Mesenchymal stem cell (in vitro differentiated cells and primary cell): Measurements from ENCODE around the gene TROAP.
"Not testable (repeated sequence)": the region's sequence is repeated elsewhere in the genome, so short reads cannot be mapped to it uniquely, and the experiment has no call there.

Experiments used
- DNase-seq: peaks from one replicate; pipeline ENCODE4 v3.0.0-alpha.2; 2013
- H2AFZ ChIP-seq: one replicate; pipeline ENCODE4 v1.6.1; 2013; ENCODE audit warnings: low read depth, mild to moderate bottlenecking, control low read depth, inconsistent platforms, low read length, moderate library complexity
- H2AK5ac ChIP-seq: 2 replicates; pipeline ENCODE4 v1.6.1; 2013; ENCODE audit warnings: low read length, moderate library complexity, mild to moderate bottlenecking, inconsistent platforms; ENCODE audit not compliant: severe bottlenecking
- H2BK120ac ChIP-seq: one replicate; pipeline ENCODE4 v1.6.1; 2013; ENCODE audit warnings: low read depth, mild to moderate bottlenecking, inconsistent platforms, low read length, moderate library complexity
- H2BK12ac ChIP-seq, 2 experiments: one replicate each; pipeline ENCODE4 v1.6.1; 2013; ENCODE audit warnings: inconsistent platforms in 2 of 2, low read length in 2 of 2, mild to moderate bottlenecking in 2 of 2, moderate library complexity in 2 of 2, control low read depth in 1 of 2
- H2BK15ac ChIP-seq: one replicate; pipeline ENCODE4 v1.6.1; 2013; ENCODE audit warnings: mild to moderate bottlenecking, low read depth, inconsistent platforms; ENCODE audit not compliant: poor library complexity, severe bottlenecking
- H2BK5ac ChIP-seq: 2 replicates; pipeline ENCODE4 v1.6.1; 2013; ENCODE audit warnings: low read depth, mild to moderate bottlenecking, low read length, control low read depth, inconsistent platforms; ENCODE audit not compliant: poor library complexity, severe bottlenecking
- H3K14ac ChIP-seq, 2 experiments: one replicate each; pipeline ENCODE4 v1.6.1; 2013; ENCODE audit warnings: inconsistent platforms in 2 of 2, low read length in 2 of 2, control low read depth in 1 of 2, mild to moderate bottlenecking in 1 of 2, moderate library complexity in 1 of 2
- H3K18ac ChIP-seq, 2 experiments: one replicate each; pipeline ENCODE4 v1.6.1; 2013; ENCODE audit warnings: inconsistent platforms in 2 of 2, low read length in 2 of 2, control low read depth in 1 of 2, low read depth in 1 of 2, mild to moderate bottlenecking in 1 of 2
- H3K23ac ChIP-seq, 2 experiments: one replicate each; pipeline ENCODE4 v1.6.1; 2013; ENCODE audit warnings: inconsistent platforms in 2 of 2, low read length in 2 of 2, mild to moderate bottlenecking in 2 of 2, moderate library complexity in 2 of 2, control low read depth in 1 of 2
- H3K27ac ChIP-seq: 2 replicates; pipeline ENCODE4 v1.5.1; 2013; ENCODE audit warnings: mild to moderate bottlenecking, moderate library complexity, low read length, control low read depth, inconsistent platforms; ENCODE audit not compliant: poor library complexity, severe bottlenecking
- H3K27me3 ChIP-seq, 2 experiments: 2 replicates each; pipeline versions ENCODE4 v1.6.1 to v1.7.0; 2013; ENCODE audit warnings: low read length in 2 of 2, mild to moderate bottlenecking in 2 of 2, moderate library complexity in 2 of 2, control low read depth in 1 of 2, inconsistent platforms in 1 of 2; ENCODE audit not compliant: control insufficient read depth in 1 of 2, insufficient read depth in 1 of 2
- H3K36me3 ChIP-seq, 2 experiments: 2 replicates each; pipeline versions ENCODE4 v1.6.1 to v1.7.0; 2013; ENCODE audit warnings: low read length in 2 of 2, control low read depth in 1 of 2, inconsistent platforms in 1 of 2, low read depth in 1 of 2, mild to moderate bottlenecking in 1 of 2; ENCODE audit not compliant: insufficient read depth in 2 of 2, control insufficient read depth in 1 of 2
- H3K4ac ChIP-seq, 2 experiments: one replicate each; pipeline ENCODE4 v1.6.1; 2013; ENCODE audit warnings: inconsistent platforms in 2 of 2, low read length in 2 of 2, mild to moderate bottlenecking in 2 of 2, moderate library complexity in 2 of 2, control low read depth in 1 of 2, low read depth in 1 of 2
- H3K4me1 ChIP-seq: 2 replicates; pipeline ENCODE4 v1.6.1; 2013; ENCODE audit warnings: low read depth, low read length, control low read depth; ENCODE audit not compliant: control insufficient read depth, insufficient read depth
- H3K4me2 ChIP-seq: 2 replicates; pipeline ENCODE4 v1.6.1; 2013; ENCODE audit warnings: low read length, mild to moderate bottlenecking, inconsistent platforms; ENCODE audit not compliant: poor library complexity, severe bottlenecking
- H3K4me3 ChIP-seq, 2 experiments: 2 replicates each; pipeline versions ENCODE4 v1.5.1 to v1.7.0; 2013; ENCODE audit warnings: low read length in 2 of 2, mild to moderate bottlenecking in 2 of 2, control low read depth in 1 of 2, low read depth in 1 of 2; ENCODE audit not compliant: insufficient read depth in 1 of 2
- H3K79me1 ChIP-seq: replicated peaks from 2 replicates; pipeline ENCODE4 v1.6.1; 2013; ENCODE audit warnings: mild to moderate bottlenecking, control low read depth, low read length, inconsistent platforms; ENCODE audit not compliant: poor library complexity, severe bottlenecking
- H3K9ac ChIP-seq: 2 replicates; pipeline ENCODE4 v1.7.0; 2013; ENCODE audit warnings: mild to moderate bottlenecking, low read length, moderate library complexity
- H3K9me3 ChIP-seq: 2 replicates; pipeline ENCODE4 v1.7.0; 2013; ENCODE audit warnings: mild to moderate bottlenecking, low read length; ENCODE audit not compliant: control insufficient read depth
- H4K8ac ChIP-seq: one replicate; pipeline ENCODE4 v1.6.1; 2013; ENCODE audit warnings: inconsistent platforms, mild to moderate bottlenecking, low read length, moderate library complexity
- H4K91ac ChIP-seq: one replicate; pipeline ENCODE4 v1.6.1; 2013; ENCODE audit warnings: mild to moderate bottlenecking, low read length, inconsistent platforms
- WGBS: methylation state at CpG from one replicate; pipeline ENCODE4 v1.1.7; 2013; ENCODE audit warnings: mixed read lengths; 5-methylcytosine and 5-hydroxymethylcytosine counted together

The TROAP gene

GRCh38 chr12:49282302-49282701, 40.8 kb upstream of the TROAP start:
- DNase-seq, result no peak
- H4K91ac ChIP-seq, result no peak overlapping the region
- H2AK5ac ChIP-seq, result no peak overlapping the region

DNA sequence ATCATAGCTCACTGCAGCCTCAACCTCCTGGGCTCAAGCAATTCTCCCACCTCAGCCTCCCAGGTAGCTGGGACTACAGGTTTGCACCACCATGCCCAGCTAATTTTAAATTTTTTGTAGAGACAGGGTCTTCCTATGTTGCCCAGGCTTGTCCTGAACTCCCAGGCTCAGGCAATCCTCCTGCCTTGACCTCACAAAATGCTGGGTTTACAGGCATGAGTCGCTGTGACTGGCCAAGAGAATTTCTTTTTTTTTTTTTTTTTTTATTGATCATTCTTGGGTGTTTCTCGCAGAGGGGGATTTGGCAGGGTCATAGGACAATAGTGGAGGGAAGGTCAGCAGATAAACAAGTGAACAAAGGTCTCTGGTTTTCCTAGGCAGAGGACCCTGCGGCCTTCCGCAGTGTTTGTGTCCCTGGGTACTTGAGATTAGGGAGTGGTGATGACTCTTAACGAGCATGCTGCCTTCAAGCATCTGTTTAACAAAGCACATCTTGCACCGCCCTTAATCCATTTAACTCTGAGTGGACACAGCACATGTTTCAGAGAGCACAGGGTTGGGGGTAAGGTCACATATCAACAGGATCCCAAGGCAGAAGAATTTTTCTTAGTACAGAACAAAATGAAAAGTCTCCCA, 40.2 kb upstream of the TROAP start:
- not testable (repeated sequence) for H3K23ac ChIP-seq, H3K36me3 ChIP-seq, H3K18ac ChIP-seq, H2AK5ac ChIP-seq, DNase-seq, H2BK12ac ChIP-seq, H4K8ac ChIP-seq, H3K4me3 ChIP-seq, H3K14ac ChIP-seq, H3K4ac ChIP-seq, H2BK5ac ChIP-seq, H4K91ac ChIP-seq, H3K9me3 ChIP-seq, H3K4me1 ChIP-seq, H2AFZ ChIP-seq, H2BK120ac ChIP-seq, H3K27ac ChIP-seq, H3K4me2 ChIP-seq, H2BK15ac ChIP-seq, H3K79me1 ChIP-seq
- H3K9ac ChIP-seq, result peak overlapping the region; percentile 22
- no CpG with 5 or more reads among the region's 6 CpGs for WGBS
- H3K27me3 ChIP-seq, result peaks cover 15 to 22% of the 10 kb centered on the region in 2 experiments

More at GRCh38 chr12:49282302-49282701, 40.8 kb upstream of the TROAP start:
- Histone ChIP-seq H3K9ac (peak overlapping the region; percentile 22), H3K27me3 (peaks cover 10 to 21% of the 10 kb centered on the region in 2 experiments), H3K4me1 (peaks cover 6% of the 10 kb centered on the region), H3K36me3 (no peaks in the 10 kb centered on the region), H3K79me1 (no peaks in the 10 kb centered on the region), H3K18ac (no peak overlapping the region), H4K8ac (no peak overlapping the region), H2BK15ac (no peak overlapping the region), H3K9me3 (no peaks in the 10 kb centered on the region), H3K4ac (no peak overlapping the region), H3K14ac (peak overlapping the region in 1 of 2 experiments; percentile 27), H3K27ac (no peak overlapping the region), H2BK12ac (no peak overlapping the region), H2BK120ac (no peak overlapping the region), H3K4me3 (no peak overlapping the region), H2AFZ (no peak overlapping the region), H3K23ac (no peak overlapping the region), H3K4me2 (no peak overlapping the region), H2BK5ac (no peak overlapping the region)
- WGBS, result 91% methylated on average over 1 of the region's 5 CpGs

DNA sequence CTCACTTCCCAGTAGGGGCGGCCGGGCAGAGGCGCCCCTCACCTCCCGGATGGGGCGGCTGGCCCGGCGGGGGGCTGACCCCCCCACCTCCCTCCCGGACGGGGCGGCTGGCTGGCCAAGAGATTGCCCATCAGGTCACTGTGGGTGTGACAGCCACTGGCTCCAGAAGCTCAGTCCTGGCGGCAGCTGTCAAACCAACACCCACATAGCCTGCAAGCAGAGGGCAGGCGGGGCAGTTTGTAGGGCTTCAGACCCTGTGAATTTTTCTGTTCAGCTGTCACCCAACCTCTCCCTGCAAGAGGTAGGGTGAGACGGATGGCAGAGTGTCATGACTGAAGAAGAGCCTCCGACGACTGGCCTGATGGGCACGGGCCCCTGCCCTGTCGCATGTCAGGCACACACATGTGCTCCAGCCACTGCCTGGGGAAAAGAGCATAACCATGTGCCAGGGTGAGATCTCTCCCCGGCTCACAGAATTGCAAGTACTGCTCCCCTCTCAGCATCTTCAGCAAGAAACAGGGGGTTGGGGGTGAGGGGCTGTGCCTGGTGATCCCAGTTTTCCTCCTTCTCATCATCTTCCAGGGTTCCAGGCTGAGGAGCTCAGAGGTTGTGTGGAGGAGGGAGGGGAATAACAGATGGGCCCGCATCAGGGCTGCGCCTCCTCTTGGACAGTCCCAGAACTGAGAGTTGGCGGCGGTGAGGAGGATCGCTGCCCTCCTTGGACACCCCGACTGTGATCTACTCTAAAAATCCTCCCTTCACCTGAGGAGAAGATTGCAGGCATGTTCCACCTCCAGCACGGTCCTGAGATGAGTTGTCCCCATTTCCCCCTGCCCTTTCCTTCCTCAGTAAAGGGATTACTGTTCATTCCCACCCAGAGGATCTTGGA, 39.3 kb upstream of the TROAP start:
- Histone ChIP-seq H2BK5ac (no peak overlapping the region), H3K4ac (no peak overlapping the region), H3K23ac (no peak overlapping the region), H3K27ac (no peak overlapping the region), H3K14ac (peak overlapping the region in 1 of 2 experiments; percentile 70), H2AK5ac (no peak overlapping the region), H3K9ac (no peak overlapping the region), H2BK15ac (no peak overlapping the region), H3K9me3 (no peaks in the 10 kb centered on the region), H4K91ac (no peak overlapping the region), H2AFZ (no peak overlapping the region), H3K4me1 (peaks cover 4% of the 10 kb centered on the region), H3K36me3 (no peaks in the 10 kb centered on the region), H3K27me3 (peaks cover 19 to 22% of the 10 kb centered on the region in 2 experiments), H3K79me1 (no peaks in the 10 kb centered on the region), H2BK120ac (no peak overlapping the region), H3K18ac (peak overlapping the region in 1 of 2 experiments; percentile 15), H2BK12ac (no peak overlapping the region), H3K4me2 (no peak overlapping the region), H3K4me3 (no peak overlapping the region), H4K8ac (no peak overlapping the region)
- 84% methylated on average over 19 of the region's 25 CpGs for WGBS
- DNase-seq, result no peak

DNA sequence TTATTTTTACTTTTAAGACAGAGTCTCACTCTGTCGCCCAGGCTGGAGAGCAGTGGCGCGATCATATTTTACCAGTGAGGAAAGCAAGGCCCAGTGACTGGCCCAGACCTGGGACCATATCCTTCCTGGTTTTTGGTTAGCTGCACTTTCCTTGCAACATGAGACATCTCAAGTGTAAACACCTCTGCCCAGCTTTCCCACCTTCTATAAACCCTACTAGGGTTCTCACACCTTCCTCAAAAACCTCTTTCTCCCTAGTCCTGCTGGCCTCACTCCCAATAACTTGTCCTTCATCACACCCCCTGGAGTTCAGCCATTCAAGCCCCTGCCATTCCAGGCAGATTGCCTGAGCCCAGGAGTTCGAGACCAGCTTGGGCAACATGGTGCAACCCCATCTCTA, 38.4 kb upstream of the TROAP start:
- Histone ChIP-seq H3K4me2 (no peak overlapping the region), H4K91ac (no peak overlapping the region), H3K14ac (no peak overlapping the region), H4K8ac (no peak overlapping the region), H3K79me1 (no peaks in the 10 kb centered on the region), H2AFZ (no peak overlapping the region), H3K18ac (no peak overlapping the region), H3K4me1 (peaks cover 3% of the 10 kb centered on the region), H3K4ac (no peak overlapping the region), H3K9ac (no peak overlapping the region), H3K23ac (no peak overlapping the region), H2BK120ac (no peak overlapping the region), H3K4me3 (no peak overlapping the region), H2BK5ac (no peak overlapping the region), H2BK12ac (no peak overlapping the region), H3K36me3 (no peaks in the 10 kb centered on the region), H2AK5ac (no peak overlapping the region), H3K9me3 (no peaks in the 10 kb centered on the region), H3K27ac (no peak overlapping the region), H3K27me3 (peaks cover 19 to 22% of the 10 kb centered on the region in 2 experiments), H2BK15ac (no peak overlapping the region)
- 87% methylated on average over 4 of the region's 4 CpGs for WGBS
- DNase-seq, result no peak
